IMR-90 (cell line): ENCODE data around the gene FAM98C. TPM values are rescaled to one million over a fixed set of nuclear protein-coding genes. Genes with fewer than 3 reads are reported as not detected.

Experiments used
- ATAC-seq: fragments of 200-7000 bp; cut with Tn5 transposase; 2 replicates; pipeline ENCODE4 v1.9.1; 2020; ENCODE audit warnings: low read depth, mild to moderate bottlenecking, moderate library complexity
- BruUV-seq: library from RNA; stranded (reverse); fragments of 400-500 nt; replicated peaks from 2 replicates; lab custom pipeline; 2021; lab: Mats Ljungman, UMichigan
- CTCF ChIA-PET: fragments of 300-600 bp; formaldehyde crosslinking; extraction: SDS; loops from one replicate; lab custom pipeline; 2021; ENCODE audit warnings: antibody characterized with exemption; lab: Yijun Ruan, JAX
- POLR2A ChIA-PET: fragments of 300-600 bp; sonication (Branson Sonifier 250); formaldehyde crosslinking; loops from one replicate; lab custom pipeline; 2022; ENCODE audit warnings: antibody characterized with exemption; ENCODE audit not compliant: unreplicated experiment; lab: Charles Lee
- DNase-seq: peaks from one replicate; pipeline ENCODE4 v3.0.0; 2013
- H2AFZ ChIP-seq: replicated peaks from 2 replicates; pipeline ENCODE3; 2013; ENCODE audit warnings: low read length, mild to moderate bottlenecking; ENCODE audit not compliant: poor library complexity
- H2AK5ac ChIP-seq: 2 replicates; pipeline ENCODE4 v1.6.1; 2013; ENCODE audit warnings: low read depth, low read length, inconsistent platforms
- H2AK9ac ChIP-seq: replicated peaks from 2 replicates; pipeline ENCODE3; 2013; ENCODE audit warnings: mild to moderate bottlenecking, low read depth, low read length, moderate library complexity; ENCODE audit not compliant: poor library complexity
- H2BK120ac ChIP-seq: 2 replicates; pipeline ENCODE4 v1.6.1; 2013; ENCODE audit warnings: low read depth, low read length, inconsistent platforms
- H2BK15ac ChIP-seq: 3 replicates; pipeline ENCODE4 v1.6.1; 2013; ENCODE audit warnings: low read depth, low read length, inconsistent platforms
- H2BK20ac ChIP-seq: 2 replicates; pipeline ENCODE4 v1.6.1; 2013; ENCODE audit warnings: low read depth, mild to moderate bottlenecking, inconsistent platforms, low read length, moderate library complexity
- H2BK5ac ChIP-seq: 2 replicates; pipeline ENCODE4 v1.6.1; 2013; ENCODE audit warnings: mild to moderate bottlenecking, low read depth, low read length, inconsistent platforms; ENCODE audit not compliant: poor library complexity, severe bottlenecking
- H3K14ac ChIP-seq: replicated peaks from 2 replicates; pipeline ENCODE4 v1.6.1; 2013; ENCODE audit warnings: low read depth, low read length, inconsistent platforms
- H3K18ac ChIP-seq: 2 replicates; pipeline ENCODE4 v1.6.1; 2013; ENCODE audit warnings: low read depth, low read length, control low read depth
- H3K23ac ChIP-seq: 2 replicates; pipeline ENCODE4 v1.6.1; 2013; ENCODE audit warnings: low read depth, low read length, inconsistent platforms
- H3K27ac ChIP-seq: 2 replicates; pipeline ENCODE4 v1.5.1; 2013; ENCODE audit warnings: mild to moderate bottlenecking, control low read depth, low read length; ENCODE audit not compliant: insufficient read depth
- H3K27me3 ChIP-seq: 2 replicates; pipeline ENCODE4 v1.6.1; 2013; ENCODE audit warnings: low read length; ENCODE audit not compliant: control insufficient read depth, insufficient read depth
- H3K36me3 ChIP-seq: 2 replicates; pipeline ENCODE4 v1.6.1; 2013; ENCODE audit warnings: low read length, mixed read lengths; ENCODE audit not compliant: control insufficient read depth, insufficient read depth
- H3K4ac ChIP-seq: 2 replicates; pipeline ENCODE4 v1.6.1; 2013; ENCODE audit warnings: low read depth, low read length, inconsistent platforms
- H3K4me1 ChIP-seq: 2 replicates; pipeline ENCODE4 v1.6.1; 2013; ENCODE audit warnings: low read length, mixed read lengths; ENCODE audit not compliant: control insufficient read depth, insufficient read depth
- H3K4me2 ChIP-seq: 2 replicates; pipeline ENCODE4 v1.6.1; 2013; ENCODE audit warnings: low read depth, mild to moderate bottlenecking, control low read depth, low read length, moderate library complexity
- H3K4me3 ChIP-seq: 2 replicates; pipeline ENCODE4 v1.5.1; 2013; ENCODE audit warnings: low read depth, mild to moderate bottlenecking, control low read depth, low read length, moderate library complexity; ENCODE audit not compliant: insufficient read depth
- H3K56ac ChIP-seq: 2 replicates; pipeline ENCODE4 v1.6.1; 2013; ENCODE audit warnings: low read length, inconsistent platforms; ENCODE audit not compliant: insufficient read depth; ENCODE audit errors: extremely low read depth
- H3K79me1 ChIP-seq, 2 experiments: 2 replicates each; pipeline ENCODE4 v1.6.1; 2013; ENCODE audit warnings: low read length in 2 of 2, inconsistent platforms in 1 of 2, low read depth in 1 of 2
- H3K9ac ChIP-seq: 2 replicates; pipeline ENCODE4 v1.6.1; 2013; ENCODE audit warnings: low read depth, low read length, control low read depth
- H3K9me1 ChIP-seq: 2 replicates; pipeline ENCODE4 v1.6.1; 2013; ENCODE audit warnings: low read length, inconsistent platforms; ENCODE audit not compliant: insufficient read depth
- H3K9me3 ChIP-seq: 2 replicates; pipeline ENCODE4 v1.6.1; 2013; ENCODE audit warnings: low read length; ENCODE audit not compliant: control insufficient read depth, insufficient read depth
- H4K20me1 ChIP-seq: 2 replicates; pipeline ENCODE4 v1.6.1; 2013; ENCODE audit warnings: low read length, inconsistent platforms; ENCODE audit not compliant: insufficient read depth
- H4K5ac ChIP-seq: 2 replicates; pipeline ENCODE4 v1.6.1; 2013; ENCODE audit warnings: mild to moderate bottlenecking, low read depth, low read length, control low read depth
- H4K8ac ChIP-seq, 2 experiments: 2 replicates each; pipeline ENCODE4 v1.6.1; 2013; ENCODE audit warnings: low read depth in 2 of 2, low read length in 2 of 2, control low read depth in 1 of 2, inconsistent platforms in 1 of 2
- H4K91ac ChIP-seq: 2 replicates; pipeline ENCODE4 v1.6.1; 2013; ENCODE audit warnings: low read depth, low read length, inconsistent platforms; ENCODE audit not compliant: insufficient read depth
- BHLHE40 ChIP-seq: fragments of 150-350 bp; IDR thresholded peaks from 2 replicates; pipeline ENCODE4 v1.6.1; 2016; ENCODE audit warnings: mild to moderate bottlenecking, low read depth, low read length
- CEBPB ChIP-seq: IDR thresholded peaks from 2 replicates; pipeline ENCODE4 v1.6.1; 2012; ENCODE audit warnings: low read depth, low read length, improper control_type of control experiment
- CHD1 ChIP-seq: IDR thresholded peaks from 2 replicates; pipeline ENCODE4 v1.6.1; 2012; ENCODE audit warnings: low read depth, low read length, improper control_type of control experiment
- FOS ChIP-seq: fragments of 150-350 bp; IDR thresholded peaks from 2 replicates; pipeline ENCODE4 v1.6.1; 2016; ENCODE audit warnings: low read depth, low read length
- MAFK ChIP-seq: IDR thresholded peaks from 2 replicates; pipeline ENCODE4 v1.6.1; 2012; ENCODE audit warnings: low read depth, low read length, improper control_type of control experiment
- MAZ ChIP-seq: IDR thresholded peaks from 2 replicates; pipeline ENCODE4 v1.6.1; 2012; ENCODE audit warnings: low read depth, mild to moderate bottlenecking, low read length, improper control_type of control experiment, moderate library complexity, borderline replicate concordance
- MXI1 ChIP-seq: IDR thresholded peaks from 2 replicates; pipeline ENCODE4 v1.6.1; 2012; ENCODE audit warnings: low read depth, mild to moderate bottlenecking, low read length, moderate library complexity, borderline replicate concordance
- NFE2L2 ChIP-seq: fragments of 150-350 bp; IDR thresholded peaks from 2 replicates; pipeline ENCODE4 v1.6.1; 2016; ENCODE audit warnings: low read depth, mild to moderate bottlenecking, low read length
- POLR2A ChIP-seq: IDR thresholded peaks from 2 replicates; pipeline ENCODE4 v1.6.1; 2012; ENCODE audit warnings: mild to moderate bottlenecking, low read depth, low read length
- RAD21 ChIP-seq: IDR thresholded peaks from 2 replicates; pipeline ENCODE4 v1.6.1; 2012; ENCODE audit warnings: low read length, improper control_type of control experiment
- RCOR1 ChIP-seq: IDR thresholded peaks from 2 replicates; pipeline ENCODE4 v1.6.1; 2012; ENCODE audit warnings: mild to moderate bottlenecking, low read length, improper control_type of control experiment; ENCODE audit not compliant: insufficient replicate concordance
- RFX5 ChIP-seq: IDR thresholded peaks from 2 replicates; pipeline ENCODE4 v1.8.0; 2012; ENCODE audit warnings: low read depth, mild to moderate bottlenecking, low read length, moderate library complexity
- SMC3 ChIP-seq: fragments of 150-350 bp; IDR thresholded peaks from 2 replicates; pipeline ENCODE4 v1.6.1; 2016; ENCODE audit warnings: low read depth, mild to moderate bottlenecking, antibody characterized with exemption, low read length, moderate library complexity
- WGBS, 2 experiments: methylation state at CpG; one replicate each; pipeline versions ENCODE4 v1.1.5 to v1.1.7; 2013; ENCODE audit warnings: missing lambda C conversion rate in 2 of 2; ENCODE audit not compliant: insufficient read length in 1 of 2; ENCODE audit errors: extremely low coverage in 2 of 2; 5-methylcytosine and 5-hydroxymethylcytosine counted together
- dilution Hi-C: fragments of 300-500 bp; cut with HindIII; formaldehyde crosslinking; loops from one replicate; pipeline ENCODE4 v1.14.3; 2018; ENCODE audit warnings: low sequenced_read_pairs; ENCODE audit not compliant: unreplicated experiment
- in situ Hi-C: fragments of 300-500 bp; cut with MboI; formaldehyde crosslinking; loops from 3 replicates; pipeline ENCODE4 v1.14.3; 2019; ENCODE audit warnings: low sequenced_read_pairs, inconsistent platforms, mixed read lengths
- intact Hi-C: fragments of 100-400 bp; cut with micrococcal nuclease; formaldehyde crosslinking; loops from 2 replicates; pipeline ENCODE4 v1.10.0; 2022
- polyA plus RNA-seq, 3 experiments: library from polyadenylated mRNA; depleted of rRNA; stranded (reverse); fragments of >200 nt; gene quantifications; 2 replicates each; pipeline ENCODE4 v1.2.3, GENCODE V29; 2012; ENCODE audit warnings: low replicate concordance in 1 of 3
- total RNA-seq: library from RNA; depleted of rRNA; stranded (reverse); fragments of >200 nt; gene quantifications from 2 replicates; pipeline ENCODE4 v1.2.3, GENCODE V29; 2012
- TF ChIP-seq, protein P1 (sequence below): fragments of 150-350 bp; IDR thresholded peaks from 2 replicates; pipeline ENCODE4 v1.6.1; 2016; ENCODE audit warnings: low read depth, mild to moderate bottlenecking, low read length, moderate library complexity, borderline replicate concordance
- TF ChIP-seq, protein P2 (sequence below): fragments of 150-350 bp; IDR thresholded peaks from 2 replicates; pipeline ENCODE4 v1.6.1; 2017; ENCODE audit warnings: mild to moderate bottlenecking, antibody characterized with exemption, low read length, low read depth
- TF ChIP-seq, protein P3 (sequence below): conservative IDR thresholded peaks from 2 replicates; pipeline ENCODE4 v1.5.1; 2012; ENCODE audit warnings: mild to moderate bottlenecking, low read depth, low read length, improper control_type of control experiment

Gene FAM98C
- total and polyA plus RNA-seq, 2 of the 4 experiments (the other 2 are of a cell fraction) = 3.6 to 17.9 TPM

DNA sequence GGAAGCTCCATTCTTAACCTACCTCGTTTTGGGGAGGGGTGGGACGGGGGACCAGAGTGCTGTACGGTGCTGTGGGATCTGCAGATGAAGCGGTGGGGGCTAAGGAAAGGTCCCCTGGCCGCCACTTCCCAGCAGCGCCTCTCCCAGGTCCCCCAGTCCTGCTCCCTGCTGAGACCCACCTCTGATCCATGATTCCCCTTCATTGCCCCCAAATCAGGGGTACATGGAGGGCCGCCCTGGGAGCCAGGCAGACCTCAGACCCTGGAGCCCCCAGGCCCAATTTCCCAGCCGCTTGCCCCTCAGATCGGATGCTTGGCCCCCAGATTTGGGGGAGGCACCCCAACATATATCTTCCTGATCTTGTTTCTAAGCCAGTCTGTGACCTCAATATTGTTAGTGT is 3.8 kb upstream of the FAM98C start:
- WGBS, 2 experiments = 71% methylated on average over 1 of the region's 9 CpGs; no CpG with 5 or more reads in 1 of the 2 experiments
- dilution Hi-C loops (no loop called here), in situ Hi-C loops (no loop called here)

More for the DNA sequence above, 3.8 kb upstream of the FAM98C start:
- no peak overlapping the region for H2BK120ac ChIP-seq
- no peak overlapping the region for H3K4me3 ChIP-seq
- no peak overlapping the region for H2BK5ac ChIP-seq
- H3K4me2 ChIP-seq = no peak overlapping the region
- H4K91ac ChIP-seq = no peak overlapping the region
- no peak overlapping the region for H3K9ac ChIP-seq
- no peak overlapping the region for H3K18ac ChIP-seq
- ATAC-seq = no peak
- no peak for DNase-seq
- H3K36me3 ChIP-seq = peaks cover 14% of the 10 kb centered on the region; the same call in 1 of the 2 replicates
- H4K20me1 ChIP-seq = no peaks in the 10 kb centered on the region
- no TSS peak for BruUV-seq
- no peak overlapping the region for H2AK5ac ChIP-seq
- H3K4me1 ChIP-seq = no peaks in the 10 kb centered on the region
- H2BK15ac ChIP-seq = no peak overlapping the region
- no peak overlapping the region for H4K8ac ChIP-seq
- H3K27ac ChIP-seq = no peak overlapping the region
- H3K14ac ChIP-seq = no peak overlapping the region
- H2BK20ac ChIP-seq = no peak overlapping the region
- no peak overlapping the region for H4K5ac ChIP-seq
- ChIA-PET CTCF (no interaction called here), POLR2A (no interaction called here)
- no peaks in the 10 kb centered on the region for H3K9me3 ChIP-seq
- H3K9me1 ChIP-seq = 0 out of 2 replicates have a peak, but pooled peaks cover under 1% of the 10 kb centered on the region
- no peak overlapping the region for H3K4ac ChIP-seq
- H3K79me1 ChIP-seq = peaks cover 1 to 10% of the 10 kb centered on the region in 2 experiments; a peak in 3 of 4 replicates
- no peak overlapping the region for H2AK9ac ChIP-seq
- no peaks in the 10 kb centered on the region for H3K27me3 ChIP-seq
- intact Hi-C loops = no loop called here
- H2AFZ ChIP-seq = no peak overlapping the region
- H3K56ac ChIP-seq = no peak overlapping the region
- no peak overlapping the region for H3K23ac ChIP-seq
- TF ChIP-seq FOS = no peak
- TF ChIP-seq MAFK = no peak
- TF ChIP-seq, protein P1, sequence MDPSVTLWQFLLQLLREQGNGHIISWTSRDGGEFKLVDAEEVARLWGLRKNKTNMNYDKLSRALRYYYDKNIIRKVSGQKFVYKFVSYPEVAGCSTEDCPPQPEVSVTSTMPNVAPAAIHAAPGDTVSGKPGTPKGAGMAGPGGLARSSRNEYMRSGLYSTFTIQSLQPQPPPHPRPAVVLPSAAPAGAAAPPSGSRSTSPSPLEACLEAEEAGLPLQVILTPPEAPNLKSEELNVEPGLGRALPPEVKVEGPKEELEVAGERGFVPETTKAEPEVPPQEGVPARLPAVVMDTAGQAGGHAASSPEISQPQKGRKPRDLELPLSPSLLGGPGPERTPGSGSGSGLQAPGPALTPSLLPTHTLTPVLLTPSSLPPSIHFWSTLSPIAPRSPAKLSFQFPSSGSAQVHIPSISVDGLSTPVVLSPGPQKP = no peak
- no peak for TF ChIP-seq MXI1
- no peak for TF ChIP-seq MAZ
- no peak for TF ChIP-seq SMC3
- TF ChIP-seq BHLHE40 = no peak
- TF ChIP-seq, protein P2, sequence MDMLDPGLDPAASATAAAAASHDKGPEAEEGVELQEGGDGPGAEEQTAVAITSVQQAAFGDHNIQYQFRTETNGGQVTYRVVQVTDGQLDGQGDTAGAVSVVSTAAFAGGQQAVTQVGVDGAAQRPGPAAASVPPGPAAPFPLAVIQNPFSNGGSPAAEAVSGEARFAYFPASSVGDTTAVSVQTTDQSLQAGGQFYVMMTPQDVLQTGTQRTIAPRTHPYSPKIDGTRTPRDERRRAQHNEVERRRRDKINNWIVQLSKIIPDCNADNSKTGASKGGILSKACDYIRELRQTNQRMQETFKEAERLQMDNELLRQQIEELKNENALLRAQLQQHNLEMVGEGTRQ = no peak
- TF ChIP-seq RCOR1 = no peak
- TF ChIP-seq CEBPB = no peak
- no peak for TF ChIP-seq RAD21
- TF ChIP-seq NFE2L2 = no peak
- TF ChIP-seq RFX5 = no peak
- TF ChIP-seq, protein P3, sequence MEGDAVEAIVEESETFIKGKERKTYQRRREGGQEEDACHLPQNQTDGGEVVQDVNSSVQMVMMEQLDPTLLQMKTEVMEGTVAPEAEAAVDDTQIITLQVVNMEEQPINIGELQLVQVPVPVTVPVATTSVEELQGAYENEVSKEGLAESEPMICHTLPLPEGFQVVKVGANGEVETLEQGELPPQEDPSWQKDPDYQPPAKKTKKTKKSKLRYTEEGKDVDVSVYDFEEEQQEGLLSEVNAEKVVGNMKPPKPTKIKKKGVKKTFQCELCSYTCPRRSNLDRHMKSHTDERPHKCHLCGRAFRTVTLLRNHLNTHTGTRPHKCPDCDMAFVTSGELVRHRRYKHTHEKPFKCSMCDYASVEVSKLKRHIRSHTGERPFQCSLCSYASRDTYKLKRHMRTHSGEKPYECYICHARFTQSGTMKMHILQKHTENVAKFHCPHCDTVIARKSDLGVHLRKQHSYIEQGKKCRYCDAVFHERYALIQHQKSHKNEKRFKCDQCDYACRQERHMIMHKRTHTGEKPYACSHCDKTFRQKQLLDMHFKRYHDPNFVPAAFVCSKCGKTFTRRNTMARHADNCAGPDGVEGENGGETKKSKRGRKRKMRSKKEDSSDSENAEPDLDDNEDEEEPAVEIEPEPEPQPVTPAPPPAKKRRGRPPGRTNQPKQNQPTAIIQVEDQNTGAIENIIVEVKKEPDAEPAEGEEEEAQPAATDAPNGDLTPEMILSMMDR = no peak
- no peak for TF ChIP-seq POLR2A
- no peak for TF ChIP-seq CHD1
